HG03196 (cell line): Measurements from ENCODE around the gene ARPC1A.
"Not testable (repeated sequence)": the region's sequence is repeated elsewhere in the genome, so short reads cannot be mapped to it uniquely, and the experiment has no call there.

Source experiments
- ATAC-seq: cut with Tn5 transposase; IDR thresholded peaks from one replicate; pipeline ENCODE4 v1.9.1; 2021; ENCODE audit not compliant: unreplicated experiment

ARPC1A gene

GRCh38 chr7:99386584-99387238 lies 61.0 kb downstream of the ARPC1A start:
- ATAC-seq = no peak

GRCh38 chr7:99387239-99387635 lies 61.5 kb downstream of the ARPC1A start:
- not testable (repeated sequence) for ATAC-seq

- ATAC-seq = no peak
Observed at GRCh38 chr7:99387912-99388311, 62.2 kb downstream of the ARPC1A start.

GRCh38 chr7:99389772-99390171 lies 64.1 kb downstream of the ARPC1A start:
- no peak for ATAC-seq

- ATAC-seq = no peak
Observed at GRCh38 chr7:99390941-99391602, 65.4 kb downstream of the ARPC1A start.

- ATAC-seq = no peak
Observed at GRCh38 chr7:99392046-99392445, 66.3 kb downstream of the ARPC1A start.

GRCh38 chr7:99392659-99393354 lies 67.1 kb downstream of the ARPC1A start:
- no peak for ATAC-seq

- ATAC-seq = no peak
Observed at GRCh38 chr7:99393355-99394187, 67.9 kb downstream of the ARPC1A start.

GRCh38 chr7:99394188-99394502 lies 68.4 kb downstream of the ARPC1A start:
- ATAC-seq = no peak

GRCh38 chr7:99395616-99396327 lies 70.1 kb downstream of the ARPC1A start:
- ATAC-seq = no peak

- ATAC-seq = no peak
Observed at GRCh38 chr7:99396418-99397296, 71.0 kb downstream of the ARPC1A start.

GRCh38 chr7:99397297-99397983 lies 71.7 kb downstream of the ARPC1A start:
- no peak for ATAC-seq

- no peak for ATAC-seq
Observed at GRCh38 chr7:99398891-99399445, 73.3 kb downstream of the ARPC1A start.

- no peak for ATAC-seq
Observed at GRCh38 chr7:99399597-99399996, 73.9 kb downstream of the ARPC1A start.

GRCh38 chr7:99402854-99403253 lies 77.2 kb downstream of the ARPC1A start:
- ATAC-seq = no peak

- no peak for ATAC-seq
Observed at GRCh38 chr7:99403764-99404163, 78.1 kb downstream of the ARPC1A start.

- ATAC-seq = no peak
Observed at GRCh38 chr7:99404235-99404976, 78.7 kb downstream of the ARPC1A start.

GRCh38 chr7:99404977-99405320 lies 79.3 kb downstream of the ARPC1A start:
- ATAC-seq = no peak
